GM18526 (cell line): ENCODE data around the gene PBX3.

Experiments used
- POLR2A ChIP-seq: IDR thresholded peaks from 3 replicates; pipeline ENCODE4 v1.6.1; 2011; ENCODE audit not compliant: insufficient read length; ENCODE audit errors: extremely low read depth

The PBX3 gene

GRCh38 chr9:125990186-125990792 is 243.1 kb downstream of the PBX3 start:
- TF ChIP-seq POLR2A, result no peak

GRCh38 chr9:125990793-125991220 is 243.6 kb downstream of the PBX3 start:
- no peak for TF ChIP-seq POLR2A

GRCh38 chr9:125991886-125992529 is 244.8 kb downstream of the PBX3 start:
- no peak for TF ChIP-seq POLR2A

GRCh38 chr9:125992557-125992956 is 245.4 kb downstream of the PBX3 start:
- no peak for TF ChIP-seq POLR2A

GRCh38 chr9:125993466-125993865 is 246.3 kb downstream of the PBX3 start:
- no peak for TF ChIP-seq POLR2A

GRCh38 chr9:125994066-125994943 is 247.1 kb downstream of the PBX3 start:
- TF ChIP-seq POLR2A, result no peak

- no peak for TF ChIP-seq POLR2A
Measured at GRCh38 chr9:125995006-125995405, 247.8 kb downstream of the PBX3 start.

GRCh38 chr9:125995706-125996105 is 248.5 kb downstream of the PBX3 start:
- TF ChIP-seq POLR2A, result no peak

- TF ChIP-seq POLR2A, result no peak
Measured at GRCh38 chr9:125996791-125997190, 249.6 kb downstream of the PBX3 start.

GRCh38 chr9:125997196-125997823 is 250.1 kb downstream of the PBX3 start:
- TF ChIP-seq POLR2A, result no peak

- no peak for TF ChIP-seq POLR2A
Measured at GRCh38 chr9:125998837-125999503, 251.8 kb downstream of the PBX3 start.

GRCh38 chr9:125999504-125999881 is 252.3 kb downstream of the PBX3 start:
- no peak for TF ChIP-seq POLR2A

GRCh38 chr9:126000256-126000655 is 253.1 kb downstream of the PBX3 start:
- TF ChIP-seq POLR2A, result no peak

GRCh38 chr9:126000731-126001580 is 253.8 kb downstream of the PBX3 start:
- no peak for TF ChIP-seq POLR2A
